ENCODE measurements around the gene MYBPC3.

DNA sequence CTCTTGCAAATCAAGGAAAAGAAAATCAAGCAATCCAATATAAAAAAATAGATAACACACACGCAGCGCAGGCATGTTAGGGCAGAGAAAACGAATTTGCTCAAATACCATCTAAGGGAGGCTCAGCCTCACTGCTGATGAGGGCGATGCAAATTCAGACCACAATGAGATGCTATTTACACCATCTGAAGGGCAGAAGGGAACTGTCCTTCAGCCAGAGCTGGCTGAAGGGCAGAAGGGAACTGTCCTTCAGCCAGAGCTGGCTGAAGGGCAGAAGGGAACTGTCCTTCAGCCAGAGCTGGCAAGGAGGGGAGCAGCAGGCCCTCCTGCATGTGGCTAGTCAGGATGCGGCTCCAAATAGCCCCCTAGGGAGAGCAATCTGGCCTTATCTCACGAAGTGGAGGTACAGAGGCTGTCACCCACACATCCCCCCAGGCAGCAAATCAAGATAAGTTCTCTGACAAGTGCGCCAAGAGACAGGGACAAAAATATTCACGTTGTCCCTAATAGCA, 48.3 kb upstream of the MYBPC3 start:
- TF ChIP-seq CTCF (IDR thresholded peaks at IDR 0.05) (no peak), EP300 (IDR thresholded peaks at IDR 0.05; ENCODE audit: low read depth) (no peak), POLR2AphosphoS5 (IDR thresholded peaks at IDR 0.05) (no peak), POLR2A (IDR thresholded peaks at IDR 0.05) (no peak)
